GM21381 (cell line): ENCODE results near the gene HTT.
A peak's percentile ranks its signal among the peaks of the same experiment; 100 is the strongest.

Experiments
- ATAC-seq: cut with Tn5 transposase; IDR thresholded peaks from one replicate; pipeline ENCODE4 v1.9.1; 2021; ENCODE audit warnings: mild to moderate bottlenecking, moderate library complexity; ENCODE audit not compliant: unreplicated experiment

Gene HTT

GRCh38 chr4:3257556-3258482, 183.3 kb downstream of the HTT start:
- ATAC-seq = peak; percentile 46

GRCh38 chr4:3261411-3262207, 187.1 kb downstream of the HTT start:
- ATAC-seq = no peak

- ATAC-seq = no peak
Observed at GRCh38 chr4:3262208-3263052, 187.9 kb downstream of the HTT start.

GRCh38 chr4:3263053-3263875, 188.8 kb downstream of the HTT start:
- no peak for ATAC-seq

- no peak for ATAC-seq
Observed at GRCh38 chr4:3263876-3264193, 189.4 kb downstream of the HTT start.

- ATAC-seq = no peak
Observed at GRCh38 chr4:3266076-3266475, 191.6 kb downstream of the HTT start.

- ATAC-seq = no peak
Observed at GRCh38 chr4:3267576-3268394, 193.3 kb downstream of the HTT start.

GRCh38 chr4:3268395-3269104, 194.1 kb downstream of the HTT start:
- no peak for ATAC-seq

GRCh38 chr4:3269105-3269927, 194.8 kb downstream of the HTT start:
- ATAC-seq = no peak

GRCh38 chr4:3269991-3270611, 195.6 kb downstream of the HTT start:
- no peak for ATAC-seq

- ATAC-seq = no peak
Observed at GRCh38 chr4:3271131-3271530, 196.7 kb downstream of the HTT start.

- ATAC-seq = no peak
Observed at GRCh38 chr4:3276986-3277385, 202.5 kb downstream of the HTT start.

GRCh38 chr4:3280466-3280865, 206.0 kb downstream of the HTT start:
- ATAC-seq = no peak

GRCh38 chr4:3283483-3283882, 209.0 kb downstream of the HTT start:
- no peak for ATAC-seq

- no peak for ATAC-seq
Observed at GRCh38 chr4:3283916-3284315, 209.4 kb downstream of the HTT start.

- no peak for ATAC-seq
Observed at GRCh38 chr4:3284734-3285557, 210.5 kb downstream of the HTT start.
